Measurements from ENCODE around the gene ZIM2. TPM values are rescaled to one million over a fixed set of nuclear protein-coding genes. Genes with fewer than 3 reads are reported as not detected.

Gene ZIM2
- total RNA-seq, 1 donor from 2014 or later = not detected

DNA sequence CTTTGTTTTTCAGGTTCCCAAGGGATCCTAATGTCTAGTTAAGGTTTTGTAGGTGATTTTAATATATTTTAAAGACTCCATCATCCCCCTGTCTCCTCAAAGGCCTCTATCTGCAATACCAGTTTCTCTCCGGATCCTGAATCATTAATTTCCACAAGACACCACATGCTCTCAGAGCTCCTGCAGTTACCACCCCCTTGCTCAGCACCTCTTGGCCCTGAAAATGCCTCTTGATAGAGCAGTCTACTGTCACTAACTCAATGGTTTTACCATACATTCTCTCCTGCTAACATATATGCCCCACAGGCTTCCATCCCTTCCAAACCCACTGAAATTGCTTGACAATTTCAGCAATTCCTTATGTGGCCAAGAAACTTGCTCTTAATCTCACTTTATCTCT is 1.9 kb upstream of the ZIM2 start:
- intact Hi-C loops (cut with DNase I) = loop anchor here (5.0 kb wide), 1 partner anchor 1465 kb away; the partner anchor contains the start of gene ERVK3-1

DNA sequence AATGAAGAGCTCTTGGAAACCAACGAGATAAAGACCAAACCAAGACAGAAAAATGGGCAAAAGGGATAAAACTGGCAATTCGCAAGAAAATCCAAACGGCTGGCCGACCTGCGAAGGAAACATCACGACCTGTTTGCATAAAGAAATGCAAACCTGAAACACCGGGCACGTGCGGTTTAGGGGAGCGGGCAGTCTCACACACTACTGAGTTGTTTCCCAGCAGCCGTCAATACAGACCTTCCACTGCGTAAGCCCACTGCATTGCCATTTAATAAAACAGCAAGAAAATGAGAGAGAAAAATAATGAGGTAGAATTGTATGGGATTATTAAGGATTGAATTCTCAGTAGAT is 642 bp upstream of the ZIM2 start:
- Histone ChIP-seq H3K27ac (no peak overlapping the region), H3K9me3 (no peaks in the 10 kb centered on the region), H3K36me3 (no peaks in the 10 kb centered on the region), H3K4me3 (peak overlapping the region; percentile 56 to 70), H3K4me1 (no peaks in the 10 kb centered on the region), H3K27me3 (no peaks in the 10 kb centered on the region)
- DNase-seq (ENCODE audit: low spot score in 2 of 2) = no peak
- TF ChIP-seq, protein P1, sequence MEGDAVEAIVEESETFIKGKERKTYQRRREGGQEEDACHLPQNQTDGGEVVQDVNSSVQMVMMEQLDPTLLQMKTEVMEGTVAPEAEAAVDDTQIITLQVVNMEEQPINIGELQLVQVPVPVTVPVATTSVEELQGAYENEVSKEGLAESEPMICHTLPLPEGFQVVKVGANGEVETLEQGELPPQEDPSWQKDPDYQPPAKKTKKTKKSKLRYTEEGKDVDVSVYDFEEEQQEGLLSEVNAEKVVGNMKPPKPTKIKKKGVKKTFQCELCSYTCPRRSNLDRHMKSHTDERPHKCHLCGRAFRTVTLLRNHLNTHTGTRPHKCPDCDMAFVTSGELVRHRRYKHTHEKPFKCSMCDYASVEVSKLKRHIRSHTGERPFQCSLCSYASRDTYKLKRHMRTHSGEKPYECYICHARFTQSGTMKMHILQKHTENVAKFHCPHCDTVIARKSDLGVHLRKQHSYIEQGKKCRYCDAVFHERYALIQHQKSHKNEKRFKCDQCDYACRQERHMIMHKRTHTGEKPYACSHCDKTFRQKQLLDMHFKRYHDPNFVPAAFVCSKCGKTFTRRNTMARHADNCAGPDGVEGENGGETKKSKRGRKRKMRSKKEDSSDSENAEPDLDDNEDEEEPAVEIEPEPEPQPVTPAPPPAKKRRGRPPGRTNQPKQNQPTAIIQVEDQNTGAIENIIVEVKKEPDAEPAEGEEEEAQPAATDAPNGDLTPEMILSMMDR (IDR thresholded peaks at IDR 0.05) = no peak
- intact Hi-C loops (cut with DNase I) = loop anchor here (2.0 to 5.0 kb wide), 2 partner anchors 170 to 1466 kb away; partner anchors contain the start of genes ERVK3-1 and ZNF835

More for the DNA sequence above, 1.9 kb upstream of the ZIM2 start:
- no peaks in the 10 kb centered on the region for H3K4me1 ChIP-seq
- no peaks in the 10 kb centered on the region for H3K9me3 ChIP-seq
- H3K27me3 ChIP-seq = no peaks in the 10 kb centered on the region
- TF ChIP-seq, protein P1 (IDR thresholded peaks at IDR 0.05) = no peak
- no peak for DNase-seq (ENCODE audit: low spot score in 2 of 2)
- H3K27ac ChIP-seq = no peak overlapping the region
- no peak overlapping the region for H3K4me3 ChIP-seq
- no peaks in the 10 kb centered on the region for H3K36me3 ChIP-seq

DNA sequence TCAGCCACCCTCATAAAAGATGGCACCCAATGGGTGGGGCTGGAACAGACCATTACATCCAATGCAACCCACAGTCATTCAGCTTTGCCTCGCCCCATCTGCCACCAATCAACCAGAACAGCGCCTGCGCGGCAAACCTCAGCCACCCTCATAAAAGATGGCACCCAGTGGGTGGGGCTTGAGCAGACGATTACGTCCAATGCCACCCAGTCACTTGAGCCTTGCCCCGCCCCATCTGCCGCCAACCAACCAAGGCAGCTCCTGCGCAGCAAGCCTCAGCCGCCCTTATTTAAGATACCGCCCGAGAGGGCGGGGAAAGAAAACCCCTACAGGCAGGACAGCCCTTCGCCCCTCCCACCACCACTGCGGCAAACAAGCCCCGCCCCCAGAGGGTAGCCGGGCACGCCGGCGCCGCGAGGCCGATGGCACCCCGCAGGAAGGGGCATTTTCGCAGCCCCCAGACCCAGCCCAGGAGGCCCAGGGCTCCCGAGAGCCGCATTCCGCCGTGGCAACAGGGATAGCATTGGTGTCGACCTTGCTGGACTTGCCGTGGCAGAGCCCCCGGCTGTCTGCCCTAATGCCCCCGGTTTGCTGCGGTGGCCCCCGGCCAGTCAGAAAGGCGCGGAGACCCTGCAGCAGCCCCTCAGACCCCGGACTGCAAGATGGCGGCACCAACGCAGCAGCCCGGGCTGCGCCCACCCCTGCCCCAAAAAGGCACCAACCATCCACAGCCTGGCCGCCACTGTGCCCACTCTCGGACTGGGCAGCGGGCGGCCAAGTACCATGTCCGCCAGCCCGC is 675 bp downstream of the ZIM2 start:
- Histone ChIP-seq H3K9me3 (no peaks in the 10 kb centered on the region), H3K4me1 (no peaks in the 10 kb centered on the region), H3K36me3 (no peaks in the 10 kb centered on the region), H3K27ac (peak overlapping the region; percentile 82 to 95), H3K27me3 (no peaks in the 10 kb centered on the region), H3K4me3 (peak overlapping the region; percentile 56 to 70)
- intact Hi-C loops (cut with DNase I) = loop anchor here (2.0 to 10.0 kb wide), 7 partner anchors 169 to 1467 kb away; partner anchors contain the start of genes ERVK3-1, ZNF444, ZNF460 and ZNF583
- TF ChIP-seq, protein P1 (IDR thresholded peaks at IDR 0.05) = no peak
- peak; percentile 87 to 97 for DNase-seq (ENCODE audit: low spot score in 2 of 2)

GRCh38 chr19:56838909-56839651 is 1.4 kb downstream of the ZIM2 start:
- Histone ChIP-seq H3K27me3 (no peaks in the 10 kb centered on the region), H3K27ac (peak overlapping the region; percentile 86 to 95), H3K4me3 (peak overlapping the region; percentile 57 to 70), H3K36me3 (no peaks in the 10 kb centered on the region), H3K4me1 (no peaks in the 10 kb centered on the region), H3K9me3 (no peaks in the 10 kb centered on the region)
- intact Hi-C loops (cut with DNase I) = loop anchor here (2.0 to 10.0 kb wide), 5 partner anchors 437 to 1260 kb away; partner anchors contain the start of genes ZNF444, ZNF460, ZNF583 and ZSCAN18
- peak; percentile 94 to 98 for DNase-seq (ENCODE audit: low spot score in 2 of 2)
- TF ChIP-seq, protein P1 (IDR thresholded peaks at IDR 0.05) = no peak

GRCh38 chr19:56838024-56838908 is 2.3 kb downstream of the ZIM2 start:
- no peaks in the 10 kb centered on the region for H3K9me3 ChIP-seq
- peak; percentile 46 to 89 for DNase-seq (ENCODE audit: low spot score in 2 of 2)
- H3K27me3 ChIP-seq = no peaks in the 10 kb centered on the region
- H3K27ac ChIP-seq = peak overlapping the region; percentile 86 to 95
- no peaks in the 10 kb centered on the region for H3K4me1 ChIP-seq
- no peaks in the 10 kb centered on the region for H3K36me3 ChIP-seq
- TF ChIP-seq, protein P1 (IDR thresholded peaks at IDR 0.05) = peak; percentile 34 to 49 (median 42)
- H3K4me3 ChIP-seq = peak overlapping the region; percentile 57 to 66
- intact Hi-C loops (cut with DNase I) = loop anchor here (2.0 to 10.0 kb wide), 5 partner anchors 436 to 1261 kb away; partner anchors contain the start of genes ZNF444, ZNF460, ZNF583 and ZSCAN18
